ENCODE results near the gene MRPL12.

- TF ChIP-seq ZNF274 (IDR thresholded peaks at IDR 0.05; ENCODE audit: low read depth, low read length) (no peak), SUZ12 (IDR thresholded peaks at IDR 0.05; ENCODE audit: extremely low read depth, insufficient read depth, insufficient read length) (no peak)
Measured at GRCh38 chr17:81696218-81696941, 6.8 kb upstream of the MRPL12 start.
